Measurements from ENCODE around the gene NEGR1.

Gene NEGR1

DNA sequence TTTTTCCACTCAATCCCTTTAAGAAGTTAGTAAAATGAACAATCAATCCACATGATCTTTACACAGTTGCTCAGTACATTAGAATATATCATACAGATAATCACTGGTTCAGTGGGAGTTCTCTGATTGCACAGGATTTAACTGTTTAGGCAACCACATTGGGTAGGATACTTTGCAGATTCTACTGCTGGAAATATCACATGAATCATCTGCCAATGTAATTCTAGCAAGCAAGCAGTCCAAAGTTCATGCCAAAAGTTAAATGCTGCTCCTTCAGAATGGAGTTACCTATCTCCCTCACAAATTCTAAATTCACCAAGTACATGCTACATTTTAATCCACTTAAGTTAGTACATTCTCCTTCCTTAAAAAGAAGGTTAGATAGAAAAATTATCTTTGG, 52.4 kb downstream of the NEGR1 start:
- DNase-seq = no peak

DNA sequence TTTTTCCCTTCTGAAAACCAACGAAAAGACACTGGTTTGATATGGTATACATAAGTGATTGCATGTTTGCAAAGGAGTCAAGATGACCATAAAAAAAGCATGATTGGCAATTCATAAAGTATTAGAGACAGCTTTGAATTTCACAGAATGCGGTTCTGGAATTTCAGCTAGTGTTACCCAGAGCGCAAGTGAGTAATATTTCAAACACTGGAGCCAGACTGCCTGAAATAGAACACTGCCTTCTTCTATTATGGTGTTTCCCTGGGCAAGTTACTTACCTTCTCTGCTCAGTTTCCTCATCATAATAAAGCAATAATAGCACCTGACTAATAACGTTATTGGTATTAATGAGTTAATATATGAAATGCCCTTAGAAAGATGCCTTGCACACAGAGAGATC, 54.7 kb downstream of the NEGR1 start:
- DNase-seq = no peak

DNA sequence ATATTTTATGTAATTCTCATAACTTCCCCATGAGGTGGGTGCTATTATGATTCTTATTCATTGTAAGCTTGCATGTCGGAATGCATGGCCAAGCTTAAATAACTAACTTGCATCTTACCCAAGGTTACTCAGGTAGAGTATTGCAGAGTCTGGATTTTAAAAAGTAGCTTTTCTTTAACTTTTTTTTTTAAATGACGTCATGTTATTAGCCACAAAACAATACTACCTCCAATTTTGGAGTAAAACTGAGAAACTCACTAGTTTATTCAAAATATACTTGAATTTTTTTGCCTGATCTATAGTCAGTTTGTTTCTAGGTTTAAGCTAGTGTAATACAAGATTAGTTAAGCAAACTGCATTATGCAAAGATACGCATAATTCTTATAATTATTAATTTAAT, 57.8 kb downstream of the NEGR1 start:
- no peak for DNase-seq

DNA sequence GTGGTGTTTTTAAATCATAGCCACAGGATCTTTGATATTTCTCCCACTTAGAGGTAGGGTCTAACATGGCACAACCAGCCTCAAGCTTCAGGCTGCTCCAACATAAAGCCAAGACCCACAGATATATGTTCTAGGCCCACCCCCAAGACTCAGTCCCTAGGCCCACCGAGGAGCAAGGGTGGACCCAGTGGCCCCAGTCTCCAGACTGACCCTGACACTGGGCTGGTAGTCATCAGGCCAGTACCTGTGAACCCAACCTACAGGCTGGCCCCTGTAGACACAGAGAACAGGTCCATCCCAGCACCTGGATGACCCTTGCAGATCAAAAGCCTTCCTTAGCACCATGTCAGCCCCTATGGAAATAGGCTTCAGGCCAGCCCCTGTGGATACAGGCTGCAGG, 60.5 kb downstream of the NEGR1 start:
- no peak for DNase-seq

DNA sequence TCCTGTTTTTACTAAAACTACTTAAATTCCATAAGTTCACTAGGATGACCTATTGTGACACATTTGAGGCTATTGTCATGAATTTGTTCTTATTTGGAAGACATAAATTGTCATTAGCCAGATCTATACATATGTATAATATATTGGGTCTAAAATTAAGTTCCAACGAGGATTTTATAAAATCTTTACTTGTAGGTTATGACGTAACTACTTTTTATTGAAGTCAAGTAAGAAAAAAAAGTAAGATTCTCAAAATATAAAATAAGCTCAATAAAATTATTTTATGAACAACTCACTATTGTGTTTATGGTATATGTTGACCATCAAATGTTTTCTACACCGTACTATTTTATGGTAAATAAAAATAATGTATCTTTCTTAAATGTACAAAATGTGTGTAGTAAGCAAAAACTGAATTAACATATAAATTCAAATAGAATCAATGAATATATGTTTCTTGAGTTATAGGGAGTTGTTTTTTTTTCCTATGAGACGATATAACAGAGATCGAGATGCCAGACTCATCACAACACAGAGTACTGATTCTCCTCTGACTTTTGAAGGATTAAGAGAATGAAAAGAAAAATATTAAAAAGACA, 64.1 kb downstream of the NEGR1 start:
- DNase-seq = no peak

DNA sequence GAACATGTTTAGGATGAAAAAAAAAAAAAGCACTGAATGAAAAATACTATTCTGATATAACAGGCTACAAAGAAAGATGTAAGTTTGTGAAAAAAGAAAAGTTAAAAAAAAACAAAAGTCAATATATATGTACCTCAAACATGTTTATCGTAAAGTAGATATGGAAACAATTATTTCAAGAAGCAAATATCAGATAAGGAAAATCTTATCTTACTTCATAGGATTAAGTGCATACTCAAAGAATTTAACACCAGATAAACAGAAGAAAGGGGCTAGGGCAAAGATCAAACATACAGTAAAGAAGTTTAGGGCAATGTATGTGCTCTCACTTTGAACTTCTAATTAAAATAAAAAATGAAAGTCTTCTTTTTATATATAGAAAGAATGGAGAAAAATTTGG, 75.3 kb downstream of the NEGR1 start:
- no peak for DNase-seq

DNA sequence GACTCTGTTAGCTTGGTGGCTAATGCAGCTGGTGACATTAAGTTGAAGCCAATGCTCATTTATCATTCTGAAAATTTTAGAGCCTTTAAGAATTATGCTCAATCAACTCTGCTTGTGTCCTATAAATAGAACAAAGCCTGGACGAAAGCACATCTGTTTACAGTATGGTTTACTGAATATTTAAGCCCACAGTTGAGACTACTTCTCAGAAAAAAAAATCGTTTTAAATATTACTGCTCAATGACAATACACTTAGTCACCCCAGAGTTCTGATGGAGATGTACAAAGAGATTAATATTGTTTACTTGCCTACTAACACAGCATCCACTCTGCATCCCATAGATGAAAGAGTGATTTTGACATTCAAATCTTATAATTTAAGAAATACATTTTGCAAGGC, 79.6 kb downstream of the NEGR1 start:
- DNase-seq = no peak

DNA sequence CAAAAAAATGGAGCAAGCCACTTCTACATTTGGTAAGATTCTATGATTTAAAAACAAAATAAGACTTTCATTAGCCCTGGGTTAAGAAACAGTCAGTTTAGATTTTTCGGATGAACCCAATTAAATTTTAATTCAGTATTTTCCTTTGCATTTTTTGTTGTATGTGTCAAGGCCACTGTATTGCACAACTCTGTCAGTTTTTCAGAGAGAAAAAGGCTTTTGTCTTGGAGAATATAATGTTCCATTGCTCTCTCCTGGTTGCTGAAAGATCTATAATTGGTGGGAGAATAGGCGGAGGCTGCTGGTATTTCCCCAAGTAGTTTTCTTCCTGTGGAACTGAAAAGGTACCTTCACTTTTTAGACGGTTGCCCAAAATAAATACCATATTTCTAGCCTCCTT, 84.6 kb downstream of the NEGR1 start:
- no peak for DNase-seq

DNA sequence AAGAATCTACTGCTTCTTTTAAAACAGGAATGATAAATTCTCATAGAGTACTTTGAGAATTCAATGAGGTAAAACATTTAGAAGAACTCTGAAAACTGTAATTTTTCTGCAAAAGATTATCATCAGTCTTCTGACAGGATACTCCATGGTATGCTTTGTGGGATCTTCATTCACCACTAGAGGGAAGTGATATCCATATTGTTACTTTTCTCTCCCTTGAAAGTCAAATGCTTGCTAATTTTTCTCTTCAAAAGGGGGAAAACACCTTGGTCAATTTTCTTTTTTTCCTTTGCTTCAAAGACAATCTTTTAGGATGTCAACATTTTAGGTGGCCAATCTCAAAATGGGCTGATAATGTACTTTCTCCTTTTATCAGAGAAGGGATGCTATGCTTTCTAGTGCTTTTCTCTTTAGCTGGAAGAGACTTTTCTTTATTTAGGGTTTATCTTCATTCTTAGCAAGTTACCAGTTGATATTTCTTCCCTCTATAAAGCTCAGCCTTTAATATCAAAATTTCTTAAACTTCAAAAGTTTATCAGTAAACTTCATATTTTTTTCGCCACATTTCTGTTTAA, 95.5 kb downstream of the NEGR1 start:
- no peak for DNase-seq

DNA sequence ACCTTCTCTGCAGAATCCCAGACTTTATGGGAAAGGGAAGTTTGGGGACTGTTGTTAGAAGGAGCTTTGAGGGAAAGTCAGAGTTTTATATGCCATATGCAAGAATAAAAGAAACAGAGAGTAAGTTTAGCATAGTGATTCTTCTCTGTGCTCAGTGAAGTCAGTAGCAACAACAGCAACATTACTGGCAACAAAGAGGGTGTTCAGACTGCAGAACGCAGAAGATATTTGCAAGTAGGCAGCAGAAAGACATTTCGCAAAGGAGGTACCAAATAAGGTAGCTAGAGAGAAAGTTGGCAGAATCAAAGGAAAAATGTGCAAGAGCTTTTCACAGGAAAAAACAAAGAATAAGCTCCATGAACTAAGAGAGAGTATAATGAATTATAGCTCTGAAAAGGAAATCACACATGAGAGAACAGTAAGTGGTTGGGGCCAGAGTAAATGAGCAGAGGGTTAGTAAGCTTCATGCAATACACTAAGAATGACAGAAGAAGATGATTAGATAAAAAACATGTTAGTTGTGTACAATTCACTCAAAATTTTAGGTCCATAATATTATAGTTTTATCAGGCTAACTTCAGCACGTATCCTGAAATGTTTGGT, 98.1 kb downstream of the NEGR1 start:
- no peak for DNase-seq

DNA sequence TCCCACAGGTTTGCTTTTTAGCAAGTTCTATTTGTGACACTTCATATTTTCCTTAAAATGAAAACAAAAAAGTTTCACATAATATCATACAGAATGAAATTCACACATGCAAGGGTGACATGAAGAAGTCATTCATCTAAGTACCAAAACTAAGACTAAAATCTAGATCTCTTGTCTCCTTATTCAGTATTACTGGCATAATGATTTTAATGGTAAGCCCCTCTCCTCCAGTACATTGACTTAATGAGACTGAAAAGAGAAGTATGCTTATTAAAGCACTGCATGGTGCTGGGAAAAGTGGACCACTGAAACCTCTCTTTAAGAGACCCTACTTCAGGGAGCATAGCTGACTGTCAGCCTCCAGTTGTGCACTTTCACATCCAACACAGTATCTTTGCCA, 99.5 kb downstream of the NEGR1 start:
- no peak for DNase-seq

DNA sequence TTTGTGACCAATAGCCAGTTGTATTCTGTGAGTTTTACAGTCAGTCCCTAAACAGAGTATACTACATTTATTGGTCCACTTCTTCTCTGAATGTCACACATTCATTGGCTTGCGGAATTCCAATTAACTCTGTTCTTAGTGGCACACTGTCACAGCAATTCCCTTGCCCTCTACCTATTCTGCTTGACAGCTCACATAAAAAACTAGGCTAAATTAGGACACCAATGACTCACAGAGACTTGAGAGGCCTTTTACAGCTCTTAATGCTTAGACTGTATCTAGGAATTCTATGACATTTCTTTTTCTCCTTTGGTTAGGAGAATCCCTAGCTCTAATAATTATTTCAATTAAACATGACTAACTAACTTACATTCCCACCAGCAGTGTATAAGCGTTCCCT, 104.1 kb downstream of the NEGR1 start:
- no peak for DNase-seq

DNA sequence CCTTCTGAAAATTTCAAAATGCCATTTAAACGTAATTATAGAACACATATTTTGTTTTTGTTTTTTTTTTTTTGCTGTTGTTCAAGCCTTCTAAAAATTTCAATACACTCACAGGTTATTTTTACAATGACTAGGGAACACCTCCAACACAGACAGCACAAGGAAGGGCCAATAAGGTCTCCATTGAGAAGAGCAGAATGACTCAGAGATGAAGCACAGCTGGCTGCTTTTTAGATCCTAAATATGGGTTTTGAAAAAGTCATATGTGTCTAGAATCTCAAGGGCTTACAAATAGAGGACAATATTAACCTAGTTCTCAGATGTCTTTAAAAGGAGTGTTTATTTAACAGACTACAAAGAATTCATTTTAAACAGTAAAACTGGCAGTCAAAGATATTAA, 104.6 kb downstream of the NEGR1 start:
- no peak for DNase-seq

DNA sequence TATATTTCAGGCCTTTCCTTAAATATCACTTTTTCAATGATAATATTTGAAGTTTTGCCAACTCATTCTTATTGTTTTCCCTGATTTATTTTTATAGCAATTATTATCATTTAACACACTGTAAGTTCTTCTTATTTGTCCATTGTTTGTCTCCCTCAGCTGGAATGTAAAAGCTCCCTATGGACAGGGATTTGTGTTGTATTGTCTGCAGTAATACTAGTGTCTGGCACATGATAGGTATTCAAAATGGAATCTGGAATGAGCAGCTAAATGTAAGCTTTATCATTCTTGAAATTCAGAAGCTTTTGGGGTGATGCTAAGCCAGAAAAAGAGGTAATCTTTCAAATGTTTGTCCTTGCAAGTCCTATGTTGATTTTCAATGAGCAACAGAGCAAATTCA, 112.1 kb downstream of the NEGR1 start:
- DNase-seq = no peak

DNA sequence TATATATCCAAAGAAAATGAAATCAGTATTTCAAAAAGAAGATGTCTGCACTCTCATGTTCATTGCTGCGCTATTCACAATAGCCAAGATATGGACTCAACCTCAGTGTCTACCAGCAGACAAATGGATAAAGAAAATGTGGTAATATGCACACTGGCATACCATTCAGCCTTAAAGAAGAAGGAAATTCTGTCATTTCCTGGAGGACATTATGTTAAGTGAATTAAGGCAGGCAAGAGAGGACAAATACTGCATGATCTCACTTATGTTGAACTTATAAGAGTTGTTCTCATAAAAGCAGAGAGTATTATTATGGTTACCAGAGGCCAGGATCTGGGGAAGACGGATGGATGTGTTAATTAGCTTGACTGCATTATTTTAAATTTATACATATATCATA, 115.9 kb downstream of the NEGR1 start:
- DNase-seq = no peak

DNA sequence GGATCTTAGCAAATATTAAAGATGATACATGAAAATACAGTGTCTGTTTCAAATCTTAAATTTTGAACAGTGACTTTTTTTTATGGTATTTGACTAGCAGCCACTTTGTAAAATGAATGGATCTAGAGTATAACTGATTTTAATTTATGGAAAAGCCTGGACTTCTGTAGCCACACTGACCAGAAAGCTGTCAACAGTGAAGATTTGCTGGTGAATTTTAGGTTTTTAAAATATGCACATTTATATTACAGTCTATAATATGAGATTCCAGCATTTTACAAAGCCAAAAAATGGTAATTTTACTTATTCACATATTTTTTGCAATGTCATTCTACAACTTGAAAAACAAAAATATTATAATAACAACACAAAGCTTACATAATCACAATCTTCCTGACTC, 131.8 kb downstream of the NEGR1 start:
- no peak for DNase-seq

DNA sequence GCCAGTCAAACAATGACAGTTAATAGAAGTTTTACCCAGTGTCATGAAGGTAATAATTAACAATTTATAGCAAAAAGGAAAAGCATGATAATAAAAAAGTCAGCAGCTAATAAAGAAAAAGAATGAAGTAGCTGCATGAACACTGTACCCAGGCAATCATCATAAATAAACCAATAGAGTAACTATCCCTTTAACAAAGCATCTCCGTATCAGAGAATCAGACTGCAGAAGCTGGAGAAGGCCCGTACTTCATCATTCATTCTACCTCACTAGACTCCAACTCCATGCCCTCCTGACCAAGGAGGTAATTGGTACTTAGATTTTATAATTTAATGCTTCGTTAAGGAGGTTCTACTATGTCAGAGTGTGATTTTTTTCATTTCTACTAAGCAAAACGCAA, 140.5 kb downstream of the NEGR1 start:
- DNase-seq = no peak

DNA sequence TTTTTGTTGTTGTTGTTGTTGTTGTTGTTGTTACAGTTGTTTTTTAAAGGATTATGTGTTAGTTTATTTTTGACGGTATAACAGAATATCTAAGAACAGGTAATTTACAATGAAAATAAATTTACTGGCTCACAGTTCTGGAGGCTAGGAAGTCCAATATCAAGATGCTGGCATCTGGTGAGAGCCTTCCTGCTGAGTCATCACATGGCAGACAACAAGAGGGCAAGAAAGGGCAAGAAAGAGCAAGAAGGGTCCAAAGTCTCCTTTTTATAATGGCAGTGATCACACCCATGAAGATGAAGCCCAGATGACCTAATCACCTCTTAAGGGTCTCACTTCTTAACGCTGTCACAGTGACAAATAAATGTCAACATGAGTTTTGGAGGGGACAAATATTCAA, 142.1 kb downstream of the NEGR1 start:
- DNase-seq = no peak

DNA sequence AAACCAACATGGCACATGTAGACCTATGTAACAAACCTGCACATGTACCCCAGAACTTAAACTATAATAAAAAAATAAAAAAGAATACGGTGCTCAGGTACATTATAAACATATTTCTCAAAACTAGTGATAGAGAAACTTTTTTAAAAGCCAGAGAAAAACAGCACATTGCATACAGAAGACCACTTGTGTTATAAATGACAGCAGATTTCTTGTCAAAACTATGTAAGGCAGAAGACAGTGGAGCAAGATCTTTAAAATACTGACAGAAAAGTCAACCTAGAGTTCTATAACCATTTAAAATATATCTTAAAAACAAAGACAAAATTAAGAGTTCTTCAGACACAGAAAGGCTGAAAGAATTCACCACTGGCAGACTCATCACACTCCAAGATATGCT, 144.7 kb downstream of the NEGR1 start:
- no peak for DNase-seq

DNA sequence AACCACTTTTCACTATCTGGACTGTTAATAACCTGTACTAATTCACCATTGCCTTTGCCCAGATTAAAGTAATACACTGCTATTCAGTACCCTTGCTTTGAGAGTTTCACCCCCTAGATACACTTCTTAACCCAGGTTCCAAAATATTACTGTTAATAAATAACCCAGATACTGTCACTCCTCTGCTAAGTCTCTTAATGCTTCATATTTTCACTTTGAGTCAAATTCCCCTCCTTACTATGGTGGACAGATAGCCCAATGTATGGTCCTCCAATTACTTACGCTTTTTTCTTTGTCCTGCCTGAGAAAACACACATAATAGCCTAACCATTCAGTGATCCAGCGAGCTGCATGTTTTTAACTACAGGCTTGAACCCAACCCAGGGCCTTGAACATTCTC, 152.5 kb downstream of the NEGR1 start:
- DNase-seq = no peak

DNA sequence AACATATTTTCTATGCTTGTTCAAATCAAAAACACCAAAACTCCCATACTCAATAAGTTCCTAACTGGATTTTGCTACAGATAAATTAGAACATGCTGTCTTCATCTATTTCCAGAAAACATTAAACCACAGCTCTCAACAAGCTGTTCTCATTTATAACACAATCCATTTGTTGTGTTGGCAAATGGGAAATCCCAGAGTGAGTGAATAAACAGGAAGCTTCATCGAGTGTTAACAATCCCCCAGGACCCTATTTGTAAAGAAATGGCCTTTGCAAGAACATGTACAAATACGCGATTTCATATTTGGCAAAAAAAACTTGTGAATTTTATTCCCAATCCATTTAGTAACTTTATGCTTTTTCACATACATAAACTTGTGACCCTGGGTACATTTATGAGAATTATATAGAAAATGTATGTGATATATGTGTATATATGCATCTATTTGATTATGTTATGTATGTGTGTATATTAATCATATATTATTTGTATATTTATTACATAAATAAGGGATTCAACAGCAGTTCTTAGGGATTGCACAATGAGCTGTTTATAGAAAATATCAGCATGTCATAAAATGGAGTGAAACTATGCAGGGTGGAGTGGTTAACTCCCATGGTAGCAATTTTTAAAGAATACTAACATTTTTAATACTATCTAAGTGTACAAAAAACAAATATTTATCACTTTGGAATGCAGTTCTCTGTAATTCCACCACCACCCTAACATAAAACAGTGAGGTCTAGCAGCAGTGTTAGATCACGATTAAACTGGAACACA, 160.0 kb downstream of the NEGR1 start:
- DNase-seq = no peak

DNA sequence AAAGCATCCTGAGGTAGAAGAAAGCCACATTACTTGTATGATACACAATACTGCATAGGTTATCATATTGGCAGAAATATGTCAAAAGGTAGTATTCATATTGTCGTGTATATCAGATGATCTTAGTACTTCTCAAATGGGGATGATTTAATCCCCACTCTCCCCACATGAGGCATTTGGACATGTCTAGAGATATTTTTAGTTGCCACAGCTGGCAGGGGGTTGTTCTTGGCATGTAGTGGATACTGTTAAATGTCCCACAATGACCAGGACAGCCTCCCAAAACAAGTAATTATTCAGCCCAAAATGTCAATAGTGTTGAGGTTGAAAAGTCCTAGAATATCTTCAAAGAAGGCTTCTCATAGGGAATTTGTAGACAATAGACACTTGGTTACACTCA, 162.8 kb downstream of the NEGR1 start:
- DNase-seq = no peak

DNA sequence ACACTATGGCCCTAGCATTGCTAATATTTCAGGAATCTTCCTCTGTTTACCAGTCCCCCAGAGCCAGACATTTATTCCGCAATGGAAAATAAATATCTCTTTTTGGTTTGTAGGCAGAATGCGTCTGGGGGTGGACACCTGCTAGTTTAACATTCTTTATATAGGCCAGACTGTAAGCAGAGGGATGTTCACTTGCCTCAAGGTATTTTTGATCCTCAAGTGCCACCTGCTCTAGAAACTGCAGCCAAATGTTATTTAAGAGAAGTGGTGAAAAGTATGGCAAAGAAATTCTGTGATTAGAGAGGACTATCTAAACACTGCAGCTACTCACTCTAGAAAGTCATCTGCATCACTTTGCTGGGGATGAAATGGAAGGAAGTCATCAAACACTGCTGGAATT, 164.7 kb downstream of the NEGR1 start:
- DNase-seq = no peak

DNA sequence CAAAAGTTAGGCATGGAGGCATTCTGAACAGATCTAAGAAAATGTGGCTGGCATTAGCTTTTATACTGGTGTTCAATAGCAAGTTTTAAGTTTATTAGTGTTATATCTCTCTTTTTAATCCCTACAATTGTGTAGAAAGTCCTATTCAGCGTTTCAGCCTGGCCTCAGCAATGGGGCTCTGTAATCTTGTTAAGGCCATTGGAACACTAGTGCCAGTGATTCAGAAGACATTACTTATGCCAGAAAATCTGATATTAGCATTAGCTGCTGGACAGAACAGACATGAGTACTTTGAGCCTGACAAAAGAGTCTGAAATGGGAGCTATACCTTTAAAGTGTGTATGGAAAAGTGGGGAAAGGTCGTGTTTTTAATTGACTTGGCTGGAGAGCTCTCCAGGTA, 167.0 kb downstream of the NEGR1 start:
- no peak for DNase-seq

All from activated naive CD4-positive, alpha-beta T cell treated with Interleukin-2 at 50 U/mL for 16 hours (primary cell).